ENCODE measurements around the gene PIK3CB.
"Not testable (repeated sequence)": the region's sequence is repeated elsewhere in the genome, so short reads cannot be mapped to it uniquely, and the experiment has no call there.

PIK3CB gene

GRCh38 chr3:138732456-138732855, 102.3 kb downstream of the PIK3CB start:
- no peak for DNase-seq

- no peak for DNase-seq
These were observed 107.6 kb downstream of the PIK3CB start for GRCh38 chr3:138726946-138727730.

GRCh38 chr3:138726042-138726441, 108.7 kb downstream of the PIK3CB start:
- peak; percentile 58 for DNase-seq

GRCh38 chr3:138725116-138725515, 109.6 kb downstream of the PIK3CB start:
- DNase-seq = no peak

- no peak for DNase-seq
These were observed 110.3 kb downstream of the PIK3CB start for GRCh38 chr3:138724443-138724842.

- DNase-seq = peak; percentile 78
These were observed 115.9 kb downstream of the PIK3CB start for GRCh38 chr3:138718849-138719248.

- DNase-seq = no peak
These were observed 117.4 kb downstream of the PIK3CB start for GRCh38 chr3:138717348-138717747.

- no peak for DNase-seq
These were observed 122.6 kb downstream of the PIK3CB start for GRCh38 chr3:138712086-138712485.

- DNase-seq = no peak
These were observed 129.1 kb downstream of the PIK3CB start for GRCh38 chr3:138705675-138706074.

GRCh38 chr3:138696666-138697370, 137.9 kb downstream of the PIK3CB start:
- DNase-seq = no peak

- DNase-seq = no peak
These were observed 140.3 kb downstream of the PIK3CB start for GRCh38 chr3:138694287-138695007.

- DNase-seq = no peak
These were observed 142.6 kb downstream of the PIK3CB start for GRCh38 chr3:138692152-138692551.

GRCh38 chr3:138691351-138691750, 143.4 kb downstream of the PIK3CB start:
- DNase-seq = peak; percentile 34

GRCh38 chr3:138690036-138690435, 144.7 kb downstream of the PIK3CB start:
- no peak for DNase-seq

- no peak for DNase-seq
These were observed 145.8 kb downstream of the PIK3CB start for GRCh38 chr3:138688871-138689299.

GRCh38 chr3:138687236-138687635, 147.5 kb downstream of the PIK3CB start:
- peak; percentile 19 for DNase-seq

GRCh38 chr3:138686771-138687221, 147.9 kb downstream of the PIK3CB start:
- DNase-seq = no peak

- DNase-seq = no peak
These were observed 150.3 kb downstream of the PIK3CB start for GRCh38 chr3:138684396-138684795.

GRCh38 chr3:138682648-138683047, 152.1 kb downstream of the PIK3CB start:
- DNase-seq = no peak

GRCh38 chr3:138681463-138682220, 153.1 kb downstream of the PIK3CB start:
- DNase-seq = no peak

GRCh38 chr3:138680974-138681373, 153.8 kb downstream of the PIK3CB start:
- DNase-seq = not testable (repeated sequence)

GRCh38 chr3:138678874-138679392, 155.8 kb downstream of the PIK3CB start:
- no peak for DNase-seq
